ENCODE measurements around the gene CRB2.

Gene CRB2

DNA sequence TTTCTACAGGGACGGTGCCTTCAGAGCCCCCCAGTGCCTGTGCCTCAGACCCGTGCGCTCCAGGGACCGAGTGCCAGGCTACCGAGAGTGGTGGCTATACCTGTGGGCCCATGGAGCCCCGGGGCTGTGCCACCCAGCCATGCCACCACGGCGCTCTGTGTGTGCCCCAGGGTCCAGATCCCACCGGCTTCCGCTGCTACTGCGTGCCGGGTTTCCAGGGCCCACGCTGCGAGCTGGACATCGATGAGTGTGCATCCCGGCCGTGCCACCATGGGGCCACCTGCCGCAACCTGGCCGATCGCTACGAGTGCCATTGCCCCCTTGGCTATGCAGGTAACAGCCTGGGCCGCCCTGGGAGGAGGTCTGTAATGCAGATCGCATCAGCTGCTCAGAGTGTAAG is 6.9 kb downstream of the CRB2 start:
- no peak for DNase-seq (ENCODE audit: low read depth in 3 of 3, low spot score in 1 of 3)

DNA sequence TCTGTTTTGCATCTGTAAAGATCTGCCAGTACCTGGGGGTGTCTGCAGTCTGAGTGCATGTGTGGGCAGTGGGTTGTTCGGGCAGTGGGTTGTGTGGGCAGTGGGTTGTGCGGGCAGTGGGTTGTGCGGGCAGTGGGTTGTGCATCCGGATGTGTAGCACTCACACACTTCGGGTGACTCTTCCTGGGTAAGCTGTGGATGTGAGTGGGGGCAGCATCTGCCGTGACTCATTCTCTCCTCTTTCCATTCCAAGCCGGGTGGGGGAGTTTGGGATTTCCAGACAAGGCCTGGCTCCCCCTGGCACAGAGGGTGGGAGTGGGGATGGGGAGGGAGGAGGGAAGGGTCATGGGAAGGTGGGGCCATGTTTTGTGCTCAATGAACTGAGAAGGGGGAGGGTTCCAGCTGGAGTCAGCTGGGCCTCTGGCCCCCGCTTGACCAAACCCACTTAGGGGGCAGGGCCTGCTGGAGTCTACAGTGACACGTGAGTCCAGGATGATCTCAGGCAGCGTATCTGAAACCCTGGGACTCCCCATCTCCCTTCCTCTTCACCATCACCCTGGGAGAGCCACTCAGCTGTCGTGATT is 8.3 kb downstream of the CRB2 start:
- DNase-seq (ENCODE audit: low read depth in 3 of 3, low spot score in 1 of 3), result no peak

DNA sequence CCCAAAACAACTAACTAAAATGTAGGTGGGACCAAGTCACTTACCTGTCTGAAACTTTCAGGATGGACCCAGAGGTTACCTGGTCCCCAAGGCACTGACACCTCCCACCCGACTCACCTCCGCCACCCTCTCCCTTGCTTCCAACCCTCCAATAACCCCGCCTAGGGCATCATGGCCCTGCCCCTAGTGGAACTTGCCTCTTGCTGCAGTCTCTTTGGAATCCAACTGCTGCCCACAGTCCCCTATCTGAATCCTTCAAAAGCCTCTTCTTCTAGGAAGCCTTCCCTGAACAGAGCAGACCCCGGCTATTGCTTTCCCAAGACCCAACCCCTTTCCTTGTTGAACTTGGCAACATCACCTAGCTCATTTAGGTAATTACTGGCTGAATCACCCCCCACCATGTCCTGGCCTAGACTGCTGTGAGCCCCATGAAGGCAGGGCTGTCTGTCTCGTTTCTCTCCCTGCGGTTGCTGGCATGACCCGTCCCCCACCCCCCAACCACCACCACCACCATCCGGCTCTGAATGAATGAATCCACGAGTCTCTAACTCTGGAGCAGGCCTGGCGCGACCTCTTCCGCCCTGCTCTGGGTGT is 9.4 kb downstream of the CRB2 start:
- DNase-seq (ENCODE audit: low read depth in 3 of 3, low spot score in 1 of 3), result no peak

DNA sequence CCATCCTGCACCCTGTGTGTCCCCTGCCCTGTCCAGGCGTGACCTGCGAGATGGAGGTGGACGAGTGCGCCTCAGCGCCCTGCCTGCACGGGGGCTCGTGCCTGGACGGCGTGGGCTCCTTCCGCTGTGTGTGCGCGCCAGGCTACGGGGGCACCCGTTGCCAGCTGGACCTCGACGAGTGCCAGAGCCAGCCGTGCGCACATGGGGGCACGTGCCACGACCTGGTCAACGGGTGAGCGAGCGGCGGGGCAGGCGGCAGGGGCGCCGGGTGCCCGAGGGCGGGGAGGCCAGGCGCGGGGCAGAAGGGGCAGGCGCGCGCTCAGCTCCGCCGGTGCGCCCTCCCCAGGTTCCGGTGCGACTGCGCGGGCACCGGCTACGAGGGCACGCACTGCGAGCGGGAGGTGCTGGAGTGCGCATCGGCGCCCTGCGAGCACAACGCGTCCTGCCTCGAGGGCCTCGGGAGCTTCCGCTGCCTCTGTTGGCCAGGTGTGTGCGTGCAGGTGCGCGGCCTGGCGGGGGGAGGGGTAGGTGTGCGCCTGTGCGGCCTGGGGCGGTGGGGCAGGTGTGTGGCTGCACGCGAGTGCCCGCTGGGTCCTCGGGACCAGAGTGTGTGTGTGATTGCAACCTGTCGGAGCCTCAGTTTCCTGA is 10.0 kb downstream of the CRB2 start:
- DNase-seq (ENCODE audit: low read depth in 3 of 3, low spot score in 1 of 3), result no peak

DNA sequence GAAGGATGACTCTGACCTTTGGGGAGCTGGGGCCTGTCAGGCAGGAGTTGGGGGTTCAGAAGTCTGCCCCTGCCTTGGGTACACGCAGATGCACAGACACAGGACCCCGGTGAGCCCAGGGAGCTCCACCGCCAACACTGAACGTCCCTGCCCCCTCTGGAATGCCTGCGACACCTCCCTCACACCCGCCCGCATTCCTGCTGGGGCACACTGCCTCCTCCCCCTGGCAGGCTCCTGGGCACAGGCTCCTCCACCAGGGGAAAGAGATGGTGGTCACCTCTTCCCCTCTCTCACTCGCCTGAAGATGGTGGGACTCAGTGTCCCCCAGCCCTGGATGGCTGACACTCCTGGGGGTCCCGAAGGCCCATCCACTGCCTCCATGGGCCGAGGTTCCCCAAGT is 12.0 kb downstream of the CRB2 start:
- DNase-seq (ENCODE audit: low read depth in 3 of 3, low spot score in 1 of 3), result no peak

DNA sequence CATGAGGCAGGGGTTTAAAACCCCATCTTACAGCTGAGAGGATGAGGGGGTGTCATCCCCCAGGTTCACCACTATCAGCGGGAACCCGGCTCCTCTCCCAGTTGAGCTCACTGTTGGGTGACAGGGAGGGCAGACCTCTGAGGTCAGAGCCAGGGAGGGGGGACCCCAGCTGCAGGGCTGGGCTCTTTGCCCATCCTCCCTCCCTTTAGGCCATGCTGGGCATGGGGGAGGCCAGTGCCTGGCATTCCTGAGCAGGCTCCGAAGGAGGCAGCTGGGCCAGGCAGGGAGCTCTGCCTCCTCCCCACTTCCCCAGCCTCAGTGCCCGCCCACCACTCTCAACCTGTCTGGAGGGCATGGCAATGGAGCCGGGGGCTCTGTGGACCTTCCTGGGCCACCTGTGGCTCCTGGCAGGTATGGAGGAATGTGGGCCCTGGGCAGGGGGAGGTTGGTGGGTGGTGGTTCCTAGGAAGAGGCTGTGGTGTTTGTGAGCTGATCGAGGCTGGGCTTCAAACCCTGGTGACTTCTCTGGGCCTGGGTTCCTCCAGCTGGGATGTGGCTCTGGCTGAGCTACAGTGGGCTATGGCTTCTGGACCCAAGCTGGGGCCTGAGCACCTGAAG is 12.6 kb downstream of the CRB2 start:
- no peak for DNase-seq (ENCODE audit: low read depth in 3 of 3, low spot score in 1 of 3)

DNA sequence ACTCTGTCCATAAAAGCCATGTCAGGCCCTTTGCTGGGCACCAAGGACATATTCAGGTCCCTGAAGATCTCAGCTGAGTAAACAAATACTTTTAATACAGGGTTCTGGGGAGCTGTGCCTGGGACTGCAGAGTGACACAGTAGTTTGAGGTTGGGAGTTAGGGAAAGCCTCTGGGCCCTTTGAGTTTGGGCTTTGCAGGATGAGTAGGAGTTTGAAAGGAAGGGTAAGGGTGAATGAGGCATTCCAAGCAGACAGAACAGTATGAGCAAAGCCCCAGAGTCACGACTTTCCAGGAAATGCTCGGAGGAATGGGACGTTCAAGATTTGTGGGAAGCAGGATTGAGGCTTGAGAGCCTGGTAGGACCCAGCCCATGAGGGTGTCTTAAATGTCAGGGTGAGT is 13.3 kb downstream of the CRB2 start:
- DNase-seq (ENCODE audit: low read depth in 3 of 3, low spot score in 1 of 3), result no peak

DNA sequence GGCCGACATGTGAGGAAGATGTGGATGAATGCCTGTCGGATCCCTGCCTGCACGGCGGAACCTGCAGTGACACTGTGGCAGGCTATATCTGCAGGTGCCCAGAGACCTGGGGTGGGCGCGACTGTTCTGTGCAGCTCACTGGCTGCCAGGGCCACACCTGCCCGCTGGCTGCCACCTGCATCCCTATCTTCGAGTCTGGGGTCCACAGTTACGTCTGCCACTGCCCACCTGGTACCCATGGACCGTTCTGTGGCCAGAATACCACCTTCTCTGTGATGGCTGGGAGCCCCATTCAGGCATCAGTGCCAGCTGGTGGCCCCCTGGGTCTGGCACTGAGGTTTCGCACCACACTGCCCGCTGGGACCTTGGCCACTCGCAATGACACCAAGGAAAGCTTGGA is 14.1 kb downstream of the CRB2 start:
- DNase-seq (ENCODE audit: low read depth in 3 of 3, low spot score in 1 of 3), result no peak

DNA sequence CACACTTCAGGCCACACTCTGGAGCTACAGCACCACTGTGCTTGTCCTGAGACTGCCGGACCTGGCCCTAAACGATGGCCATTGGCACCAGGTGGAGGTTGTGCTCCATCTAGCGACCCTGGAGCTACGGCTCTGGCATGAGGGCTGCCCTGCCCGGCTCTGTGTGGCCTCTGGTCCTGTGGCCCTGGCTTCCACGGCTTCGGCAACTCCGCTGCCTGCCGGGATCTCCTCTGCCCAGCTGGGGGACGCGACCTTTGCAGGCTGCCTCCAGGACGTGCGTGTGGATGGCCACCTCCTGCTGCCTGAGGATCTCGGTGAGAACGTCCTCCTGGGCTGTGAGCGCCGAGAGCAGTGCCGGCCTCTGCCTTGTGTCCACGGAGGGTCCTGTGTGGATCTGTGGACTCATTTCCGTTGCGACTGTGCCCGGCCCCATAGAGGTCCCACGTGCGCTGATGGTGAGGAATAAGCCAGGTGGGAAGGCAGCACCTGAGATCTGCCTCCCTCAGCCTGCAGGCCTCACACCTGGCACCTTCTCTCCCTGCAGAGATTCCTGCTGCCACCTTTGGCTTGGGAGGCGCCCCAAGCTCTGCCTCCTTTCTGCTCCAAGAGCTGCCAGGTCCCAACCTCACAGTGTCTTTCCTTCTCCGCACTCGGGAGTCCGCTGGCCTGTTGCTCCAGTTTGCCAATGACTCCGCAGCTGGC is 14.7 kb downstream of the CRB2 start:
- DNase-seq (ENCODE audit: low read depth in 3 of 3, low spot score in 1 of 3), result no peak

DNA sequence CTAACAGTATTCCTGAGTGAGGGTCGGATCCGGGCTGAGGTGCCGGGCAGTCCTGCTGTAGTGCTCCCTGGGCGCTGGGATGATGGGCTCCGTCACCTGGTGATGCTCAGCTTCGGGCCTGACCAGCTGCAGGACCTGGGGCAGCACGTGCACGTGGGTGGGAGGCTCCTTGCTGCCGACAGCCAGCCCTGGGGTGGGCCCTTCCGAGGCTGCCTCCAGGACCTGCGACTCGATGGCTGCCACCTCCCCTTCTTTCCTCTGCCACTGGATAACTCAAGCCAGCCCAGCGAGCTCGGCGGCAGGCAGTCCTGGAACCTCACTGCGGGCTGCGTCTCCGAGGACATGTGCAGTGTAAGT is 15.2 kb downstream of the CRB2 start:
- no peak for DNase-seq (ENCODE audit: low read depth in 3 of 3, low spot score in 1 of 3)

DNA sequence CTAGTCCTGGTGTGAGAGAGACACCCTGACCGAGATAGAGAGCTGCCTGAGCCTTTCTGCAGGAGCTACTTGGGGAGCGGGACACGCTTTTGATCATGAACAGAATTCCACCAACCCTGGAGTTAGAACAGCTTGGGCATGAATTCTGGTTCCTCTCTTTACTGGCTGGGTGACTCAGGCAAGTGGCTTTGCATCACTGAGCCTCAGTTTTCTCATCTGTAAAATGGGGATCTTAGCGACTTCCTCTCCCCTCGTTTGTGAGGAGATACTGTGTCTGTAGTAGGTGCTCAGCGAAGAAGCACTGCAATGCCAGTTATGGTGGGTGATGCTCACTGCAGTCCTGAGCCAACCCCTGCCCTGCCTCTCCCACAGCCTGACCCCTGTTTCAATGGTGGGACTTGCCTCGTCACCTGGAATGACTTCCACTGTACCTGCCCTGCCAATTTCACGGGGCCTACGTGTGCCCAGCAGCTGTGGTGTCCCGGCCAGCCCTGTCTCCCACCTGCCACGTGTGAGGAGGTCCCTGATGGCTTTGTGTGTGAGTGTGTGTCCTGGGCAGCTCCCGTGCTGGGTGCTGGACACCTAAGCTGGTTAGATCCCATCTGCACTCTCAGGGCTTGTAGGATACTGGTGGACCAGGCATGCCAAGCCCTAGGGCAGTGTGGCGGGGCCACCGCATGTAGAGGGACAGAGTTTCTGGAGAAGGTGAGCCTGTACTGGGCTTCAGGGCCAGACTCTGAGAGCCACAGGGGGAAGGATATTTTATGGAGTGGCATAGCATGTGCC is 16.0 kb downstream of the CRB2 start:
- DNase-seq (ENCODE audit: low read depth in 3 of 3, low spot score in 1 of 3), result no peak

DNA sequence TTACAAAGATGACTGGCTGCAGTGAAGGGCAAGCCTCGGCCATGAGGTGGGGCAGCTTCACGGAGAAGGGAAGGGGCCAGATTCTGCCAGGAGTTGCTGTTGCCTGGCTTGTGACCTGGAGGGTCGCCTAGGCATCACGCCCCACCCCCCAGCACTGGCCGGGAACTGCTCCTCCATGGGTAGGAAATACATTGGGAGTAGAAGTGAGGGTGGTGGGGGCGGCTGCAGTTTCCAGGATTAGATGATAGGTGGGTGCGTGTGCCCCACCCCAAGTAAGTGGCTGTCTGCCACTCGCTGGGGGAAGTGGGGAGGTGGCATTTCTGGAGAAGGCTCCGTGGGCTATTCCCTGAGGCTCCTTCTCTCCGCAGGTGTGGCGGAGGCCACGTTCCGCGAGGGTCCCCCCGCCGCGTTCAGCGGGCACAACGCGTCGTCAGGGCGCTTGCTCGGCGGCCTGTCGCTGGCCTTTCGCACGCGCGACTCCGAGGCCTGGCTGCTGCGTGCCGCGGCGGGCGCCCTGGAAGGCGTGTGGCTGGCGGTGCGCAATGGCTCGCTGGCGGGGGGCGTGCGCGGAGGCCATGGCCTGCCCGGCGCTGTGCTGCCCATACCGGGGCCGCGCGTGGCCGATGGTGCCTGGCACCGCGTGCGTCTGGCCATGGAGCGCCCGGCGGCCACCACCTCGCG is 16.9 kb downstream of the CRB2 start:
- no peak for DNase-seq (ENCODE audit: low read depth in 3 of 3, low spot score in 1 of 3)

DNA sequence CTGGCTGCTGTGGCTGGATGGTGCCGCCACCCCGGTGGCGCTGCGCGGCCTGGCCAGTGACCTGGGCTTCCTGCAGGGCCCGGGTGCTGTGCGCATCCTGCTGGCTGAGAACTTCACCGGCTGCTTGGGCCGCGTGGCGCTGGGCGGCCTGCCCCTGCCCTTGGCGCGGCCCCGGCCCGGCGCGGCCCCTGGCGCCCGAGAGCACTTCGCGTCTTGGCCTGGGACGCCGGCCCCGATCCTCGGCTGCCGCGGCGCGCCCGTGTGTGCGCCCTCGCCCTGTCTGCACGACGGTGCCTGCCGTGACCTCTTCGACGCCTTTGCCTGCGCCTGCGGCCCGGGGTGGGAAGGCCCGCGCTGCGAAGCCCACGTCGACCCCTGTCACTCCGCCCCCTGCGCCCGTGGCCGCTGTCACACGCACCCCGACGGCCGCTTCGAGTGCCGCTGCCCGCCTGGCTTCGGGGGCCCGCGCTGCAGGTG is 17.5 kb downstream of the CRB2 start:
- DNase-seq (ENCODE audit: low read depth in 3 of 3, low spot score in 1 of 3), result no peak

DNA sequence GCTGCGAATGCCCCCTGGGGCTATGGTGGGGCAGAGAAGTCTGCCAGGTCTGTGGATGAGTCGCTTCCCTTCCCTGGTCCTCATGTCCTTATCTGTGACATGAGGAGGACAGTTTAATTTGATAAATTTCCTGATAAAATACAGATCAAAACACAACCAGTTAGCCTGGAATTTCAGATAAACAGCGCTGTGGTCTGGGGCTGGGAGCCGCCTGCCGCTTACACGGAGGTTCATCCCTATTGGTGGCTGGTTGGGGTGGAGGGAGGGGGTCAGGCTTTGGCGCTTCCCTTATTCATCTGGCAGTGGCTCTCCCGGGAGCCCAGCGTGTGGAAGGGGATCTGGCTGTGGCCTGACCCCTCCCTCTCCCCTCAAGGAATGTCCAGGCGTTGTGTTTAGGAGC is 17.9 kb downstream of the CRB2 start:
- no peak for DNase-seq (ENCODE audit: low read depth in 3 of 3, low spot score in 1 of 3)

DNA sequence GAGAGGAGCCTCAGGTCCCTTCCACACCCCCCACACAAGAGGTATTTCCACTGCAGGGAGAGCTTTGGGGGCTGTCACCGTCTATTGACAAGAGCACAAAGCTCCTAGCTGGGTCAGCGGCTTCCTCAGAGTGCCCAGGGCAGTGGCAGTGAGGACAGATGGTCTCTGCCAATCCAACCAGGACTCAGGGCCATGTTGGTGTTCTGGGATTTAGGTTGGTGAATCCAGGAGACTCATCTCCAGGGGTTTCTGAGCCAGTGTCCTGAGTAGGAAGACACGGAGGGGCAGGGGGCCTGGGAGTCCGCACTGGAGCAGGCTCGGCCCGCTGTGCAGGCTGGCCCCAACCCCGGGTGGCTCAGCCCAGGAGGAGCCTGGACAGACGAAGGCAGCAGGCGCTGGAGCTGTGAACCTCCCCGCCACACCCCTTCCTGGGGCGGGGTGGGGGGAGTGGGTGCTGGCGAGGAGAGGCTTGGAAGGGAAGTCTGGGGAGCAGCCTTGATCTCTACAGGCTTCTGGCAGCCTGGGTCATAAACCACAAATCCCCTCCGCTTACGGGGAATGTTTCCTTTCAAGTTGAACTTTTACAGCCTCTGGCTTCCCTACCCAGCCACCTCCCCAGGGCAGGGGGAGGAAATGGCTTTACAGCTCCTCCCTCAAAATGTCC is 19.6 kb downstream of the CRB2 start:
- no peak for DNase-seq (ENCODE audit: low read depth in 3 of 3, low spot score in 1 of 3)

DNA sequence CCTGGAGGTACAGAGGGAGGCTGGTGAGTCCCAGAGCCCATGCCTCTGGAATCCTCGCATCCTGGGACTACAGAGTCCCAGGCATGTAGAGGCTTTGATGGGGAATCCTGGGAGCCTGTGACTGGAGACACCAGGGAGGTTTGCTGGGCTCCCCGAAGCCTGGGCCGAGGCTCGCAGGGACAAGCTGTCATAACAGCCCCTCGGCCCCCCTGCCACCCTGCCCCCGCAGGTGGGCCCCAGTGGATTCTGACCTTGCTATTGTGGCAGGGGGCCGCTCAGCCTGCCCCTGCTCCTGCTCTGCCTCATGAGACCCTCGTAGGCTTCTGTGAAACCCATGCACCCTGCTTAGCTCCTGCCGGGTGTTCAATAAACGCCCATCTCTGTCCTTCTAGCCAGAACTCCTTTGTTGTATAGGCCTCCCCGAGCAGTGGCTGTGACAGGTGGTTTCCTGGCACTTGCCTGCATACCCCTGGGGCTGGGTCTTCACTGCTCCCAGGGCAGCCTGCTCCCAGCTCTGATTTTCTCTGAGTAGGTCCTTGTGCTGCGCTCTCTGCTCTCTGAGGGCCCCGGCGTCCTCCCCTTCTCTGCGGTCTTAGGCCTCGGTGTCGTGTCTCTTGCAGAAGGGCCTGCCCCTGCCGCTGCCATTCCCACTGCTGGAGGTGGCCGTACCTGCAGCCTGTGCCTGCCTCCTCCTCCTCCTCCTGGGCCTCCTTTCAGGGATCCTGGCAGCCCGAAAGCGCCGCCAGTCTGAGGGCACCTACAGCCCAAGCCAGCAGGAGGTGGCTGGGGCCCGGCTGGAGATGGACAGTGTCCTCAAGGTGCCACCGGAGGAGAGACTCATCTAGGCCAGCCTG is 20.4 kb downstream of the CRB2 start:
- DNase-seq (ENCODE audit: low read depth in 3 of 3, low spot score in 1 of 3), result no peak

DNA sequence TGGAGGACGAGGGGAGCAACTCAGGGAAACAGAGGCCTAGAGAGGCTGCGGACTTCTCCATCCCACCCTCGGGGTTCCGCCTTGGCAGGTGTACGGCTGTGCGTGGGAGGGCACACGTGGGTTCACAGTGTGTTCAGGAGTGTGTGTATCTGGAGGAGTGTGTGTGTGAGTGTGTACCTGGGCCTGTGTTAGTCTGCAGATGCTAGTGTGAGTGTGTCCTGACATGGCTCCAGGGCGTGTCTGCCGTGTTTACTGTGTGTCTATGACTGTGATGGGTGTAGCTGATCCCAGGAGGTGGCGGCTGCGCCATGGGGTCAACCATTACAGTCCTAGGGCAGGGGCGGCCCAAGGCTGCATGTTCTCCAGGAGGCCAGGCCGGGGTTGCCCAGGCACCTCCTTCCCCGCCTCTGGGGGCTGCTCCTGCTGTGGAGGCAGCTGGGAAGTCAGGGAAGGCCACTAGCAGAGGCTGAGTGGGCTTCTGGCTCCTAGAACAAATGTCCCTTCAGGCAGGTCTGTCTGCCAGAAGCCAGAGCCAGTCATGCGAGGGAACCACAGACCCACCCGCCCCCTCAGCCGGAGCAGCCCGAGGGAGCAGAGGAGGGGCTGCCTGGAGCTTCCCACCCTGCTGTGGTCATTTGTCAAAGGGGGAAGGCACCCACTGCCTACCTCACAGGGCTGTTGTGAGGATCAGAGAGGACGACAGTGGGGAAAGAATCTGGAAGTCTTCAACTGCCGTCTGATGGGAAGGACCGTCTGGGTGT is 21.4 kb downstream of the CRB2 start:
- DNase-seq (ENCODE audit: low read depth in 3 of 3, low spot score in 1 of 3), result no peak

DNA sequence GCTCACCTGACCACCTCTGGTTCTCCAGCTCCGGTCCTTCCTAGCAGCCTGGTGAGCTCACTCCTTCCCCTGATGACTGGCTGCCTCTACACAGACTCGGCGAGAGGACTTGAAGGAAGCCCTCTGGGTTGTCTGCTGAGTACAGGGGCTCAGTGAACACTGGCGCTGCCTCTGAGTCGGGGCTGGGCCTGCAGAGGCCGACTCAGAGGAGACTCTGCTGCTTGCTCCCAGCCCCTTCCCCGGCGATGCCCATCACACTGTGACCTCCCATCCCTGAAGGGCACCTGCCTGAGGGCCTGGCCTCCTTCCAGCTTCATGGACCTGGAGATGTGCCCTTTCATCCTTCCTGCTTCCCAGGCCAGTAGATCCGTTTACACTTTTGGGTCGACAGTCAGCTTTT is 22.0 kb downstream of the CRB2 start:
- DNase-seq (ENCODE audit: low read depth in 3 of 3, low spot score in 1 of 3), result no peak
